ENCODE results near the gene CCNYL1. TPM values are rescaled to one million over a fixed set of nuclear protein-coding genes. Genes with fewer than 3 reads are reported as not detected.
A peak's percentile ranks its signal among the peaks of the same experiment; 100 is the strongest.

CCNYL1 gene
- total RNA-seq, 1 donor from 2014 or later, result 18.8 TPM

- H3K27me3 Mint-ChIP-seq, result no peaks in the 10 kb centered on the region
- H3K9me3 Mint-ChIP-seq (ENCODE audit: low read depth), result no peaks in the 10 kb centered on the region
- peaks cover 6% of the 10 kb centered on the region for H3K4me1 Mint-ChIP-seq (ENCODE audit: low read depth)
- DNase-seq (ENCODE audit: low spot score, unreplicated experiment), result no peak
- peaks cover 3% of the 10 kb centered on the region for H3K36me3 Mint-ChIP-seq (ENCODE audit: insufficient read depth)
- no peak overlapping the region for H3K27ac Mint-ChIP-seq
- H3K4me3 Mint-ChIP-seq (ENCODE audit: low read depth), result no peak overlapping the region
- TF ChIP-seq, protein P1, sequence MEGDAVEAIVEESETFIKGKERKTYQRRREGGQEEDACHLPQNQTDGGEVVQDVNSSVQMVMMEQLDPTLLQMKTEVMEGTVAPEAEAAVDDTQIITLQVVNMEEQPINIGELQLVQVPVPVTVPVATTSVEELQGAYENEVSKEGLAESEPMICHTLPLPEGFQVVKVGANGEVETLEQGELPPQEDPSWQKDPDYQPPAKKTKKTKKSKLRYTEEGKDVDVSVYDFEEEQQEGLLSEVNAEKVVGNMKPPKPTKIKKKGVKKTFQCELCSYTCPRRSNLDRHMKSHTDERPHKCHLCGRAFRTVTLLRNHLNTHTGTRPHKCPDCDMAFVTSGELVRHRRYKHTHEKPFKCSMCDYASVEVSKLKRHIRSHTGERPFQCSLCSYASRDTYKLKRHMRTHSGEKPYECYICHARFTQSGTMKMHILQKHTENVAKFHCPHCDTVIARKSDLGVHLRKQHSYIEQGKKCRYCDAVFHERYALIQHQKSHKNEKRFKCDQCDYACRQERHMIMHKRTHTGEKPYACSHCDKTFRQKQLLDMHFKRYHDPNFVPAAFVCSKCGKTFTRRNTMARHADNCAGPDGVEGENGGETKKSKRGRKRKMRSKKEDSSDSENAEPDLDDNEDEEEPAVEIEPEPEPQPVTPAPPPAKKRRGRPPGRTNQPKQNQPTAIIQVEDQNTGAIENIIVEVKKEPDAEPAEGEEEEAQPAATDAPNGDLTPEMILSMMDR (IDR thresholded peaks at IDR 0.05; ENCODE audit: unreplicated experiment), result no peak
These were observed 15.8 kb downstream of the CCNYL1 start for GRCh38 chr2:207727261-207727660.

DNA sequence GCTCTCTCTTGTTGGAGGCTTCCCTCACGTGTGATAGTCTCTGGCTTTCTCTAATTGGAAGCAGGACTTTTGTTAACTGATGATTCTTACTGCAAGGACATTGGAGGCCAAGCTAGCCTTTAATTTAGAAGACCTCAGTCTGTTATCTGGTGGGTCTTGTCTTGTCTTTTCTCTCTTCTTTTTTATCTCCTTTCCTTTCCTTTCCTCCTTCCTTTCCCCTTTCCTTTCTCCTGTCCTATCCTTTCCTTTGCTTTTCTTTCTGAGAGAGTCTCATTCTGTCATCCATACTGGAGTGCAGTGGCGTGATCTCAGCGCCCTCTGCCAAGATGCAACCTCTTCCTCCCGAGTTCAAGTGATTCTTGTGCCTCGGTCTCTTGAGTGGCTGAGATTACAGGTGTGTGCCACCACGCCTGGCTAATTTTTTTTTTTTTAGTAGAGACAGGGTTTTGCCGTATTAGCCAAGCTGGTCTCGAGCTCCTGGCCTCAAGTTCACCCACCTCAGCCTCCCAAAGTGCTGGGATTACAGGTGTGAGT is 18.1 kb downstream of the CCNYL1 start:
- TF ChIP-seq, protein P1 (IDR thresholded peaks at IDR 0.05; ENCODE audit: unreplicated experiment), result no peak
- Mint-ChIP-seq H3K27me3 (no peaks in the 10 kb centered on the region), H3K9me3 (ENCODE audit: low read depth) (no peaks in the 10 kb centered on the region), H3K4me3 (ENCODE audit: low read depth) (no peak overlapping the region), H3K36me3 (ENCODE audit: insufficient read depth) (peaks cover 4% of the 10 kb centered on the region), H3K4me1 (ENCODE audit: low read depth) (peaks cover 1% of the 10 kb centered on the region), H3K27ac (no peak overlapping the region)
- DNase-seq (ENCODE audit: low spot score, unreplicated experiment), result no peak

GRCh38 chr2:207731138-207731537 is 19.7 kb downstream of the CCNYL1 start:
- TF ChIP-seq, protein P1 (IDR thresholded peaks at IDR 0.05; ENCODE audit: unreplicated experiment), result no peak
- no peak for DNase-seq (ENCODE audit: low spot score, unreplicated experiment)
- Mint-ChIP-seq H3K27me3 (no peaks in the 10 kb centered on the region), H3K36me3 (ENCODE audit: insufficient read depth) (peaks cover 6% of the 10 kb centered on the region), H3K4me1 (ENCODE audit: low read depth) (peaks cover 1% of the 10 kb centered on the region), H3K4me3 (ENCODE audit: low read depth) (no peak overlapping the region), H3K9me3 (ENCODE audit: low read depth) (no peaks in the 10 kb centered on the region), H3K27ac (no peak overlapping the region)

GRCh38 chr2:207733597-207734240 is 22.3 kb downstream of the CCNYL1 start:
- H3K36me3 Mint-ChIP-seq (ENCODE audit: insufficient read depth), result peaks cover 8% of the 10 kb centered on the region
- no peaks in the 10 kb centered on the region for H3K9me3 Mint-ChIP-seq (ENCODE audit: low read depth)

DNA sequence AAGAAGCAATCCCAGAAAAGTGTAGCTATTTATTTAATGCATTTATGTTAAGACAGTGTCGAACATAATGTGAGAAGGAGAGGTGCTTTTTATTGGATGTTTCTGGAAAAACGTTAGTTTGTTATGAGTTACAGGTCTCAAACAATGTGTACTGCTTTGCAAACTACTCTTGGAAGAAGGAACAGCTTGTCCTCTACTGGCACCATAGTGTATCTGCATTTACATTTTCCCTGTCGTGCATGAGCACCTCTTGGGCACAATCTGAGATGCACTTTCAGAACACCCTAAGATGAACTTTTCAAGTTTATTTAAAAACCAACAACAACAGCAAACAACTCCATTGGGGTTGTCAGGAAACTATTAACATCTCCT is 22.8 kb downstream of the CCNYL1 start:
- no peak overlapping the region for H3K27ac Mint-ChIP-seq
- TF ChIP-seq, protein P1 (IDR thresholded peaks at IDR 0.05; ENCODE audit: unreplicated experiment), result peak; percentile 42
- DNase-seq (ENCODE audit: low spot score, unreplicated experiment), result no peak
- peaks cover 8% of the 10 kb centered on the region for H3K36me3 Mint-ChIP-seq (ENCODE audit: insufficient read depth)
- H3K9me3 Mint-ChIP-seq (ENCODE audit: low read depth), result no peaks in the 10 kb centered on the region
- no peak overlapping the region for H3K4me3 Mint-ChIP-seq (ENCODE audit: low read depth)
- H3K27me3 Mint-ChIP-seq, result no peaks in the 10 kb centered on the region
- H3K4me1 Mint-ChIP-seq (ENCODE audit: low read depth), result peaks cover 1% of the 10 kb centered on the region

More at GRCh38 chr2:207733597-207734240, 22.3 kb downstream of the CCNYL1 start:
- no peak overlapping the region for H3K27ac Mint-ChIP-seq
- H3K4me3 Mint-ChIP-seq (ENCODE audit: low read depth), result no peak overlapping the region
- TF ChIP-seq, protein P1 (IDR thresholded peaks at IDR 0.05; ENCODE audit: unreplicated experiment), result no peak
- DNase-seq (ENCODE audit: low spot score, unreplicated experiment), result no peak
- H3K27me3 Mint-ChIP-seq, result no peaks in the 10 kb centered on the region
- H3K4me1 Mint-ChIP-seq (ENCODE audit: low read depth), result peaks cover 1% of the 10 kb centered on the region
